GDM1 (cell line): ENCODE measurements around the gene BRSK2.
"Not testable (repeated sequence)": the region's sequence is repeated elsewhere in the genome, so short reads cannot be mapped to it uniquely, and the experiment has no call there.

Source experiments
- DNase-seq: peaks from one replicate; lab custom pipeline; 2025; lab: John Stamatoyannopoulos, UW

Gene BRSK2

DNA sequence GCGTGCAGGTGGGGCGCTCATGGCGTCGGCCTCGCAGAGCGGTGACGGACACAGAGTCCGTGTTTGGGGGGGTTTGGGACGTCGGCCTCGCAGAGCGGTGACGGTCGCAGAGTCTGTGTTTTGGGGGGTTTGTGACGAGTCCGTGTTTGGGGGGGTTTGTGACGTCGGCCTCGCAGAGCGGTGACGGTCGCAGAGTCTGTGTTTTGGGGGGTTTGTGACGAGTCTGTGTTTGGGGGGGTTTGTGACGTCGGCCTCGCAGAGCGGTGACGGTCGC lies 20.1 kb downstream of the BRSK2 start:
- not testable (repeated sequence) for DNase-seq

DNA sequence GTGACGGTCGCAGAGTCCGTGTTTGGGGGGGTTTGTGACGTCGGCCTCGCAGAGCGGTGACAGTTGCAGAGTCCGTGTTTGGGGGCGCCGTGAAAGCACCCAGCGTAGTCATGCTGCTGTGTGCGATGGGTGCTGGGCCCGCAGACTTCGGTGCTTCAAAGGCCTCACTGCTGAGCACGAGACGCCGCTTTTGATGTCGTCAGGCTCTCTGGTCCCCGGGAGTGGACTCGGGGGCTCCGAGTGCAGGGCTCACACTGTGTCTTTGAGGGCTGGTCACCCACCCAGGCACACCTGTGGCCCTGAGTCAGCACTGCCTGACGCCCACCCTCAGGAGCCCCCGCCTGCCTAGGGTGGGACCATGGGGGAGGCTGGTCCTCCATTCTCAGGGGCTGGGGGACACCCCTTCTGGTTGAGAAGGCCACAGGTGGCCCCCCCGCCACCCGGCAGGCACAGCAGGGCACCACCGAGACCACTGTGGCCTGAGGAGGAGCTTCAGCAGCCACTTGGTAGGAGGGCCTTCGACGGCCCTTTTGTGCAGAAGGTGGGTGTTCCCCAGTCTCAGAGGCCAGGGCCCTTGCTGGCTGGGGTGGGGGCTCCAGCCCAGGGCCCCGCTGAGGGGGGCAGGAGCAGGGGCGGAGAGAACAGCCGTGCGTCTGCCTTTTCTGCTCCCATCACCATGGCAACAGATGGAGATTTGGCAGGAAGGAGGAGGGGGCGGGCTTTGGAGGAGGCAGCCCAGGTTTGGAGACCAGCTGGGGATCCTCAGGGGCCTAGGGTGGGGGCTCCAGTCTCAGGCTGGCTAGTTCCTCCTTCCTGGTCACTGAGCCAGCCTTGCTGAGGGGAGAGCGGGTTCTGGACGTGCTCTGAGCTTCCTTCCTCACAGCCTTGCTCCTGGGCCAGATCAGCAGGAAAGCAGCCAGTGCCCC lies 20.9 kb downstream of the BRSK2 start:
- no peak for DNase-seq

DNA sequence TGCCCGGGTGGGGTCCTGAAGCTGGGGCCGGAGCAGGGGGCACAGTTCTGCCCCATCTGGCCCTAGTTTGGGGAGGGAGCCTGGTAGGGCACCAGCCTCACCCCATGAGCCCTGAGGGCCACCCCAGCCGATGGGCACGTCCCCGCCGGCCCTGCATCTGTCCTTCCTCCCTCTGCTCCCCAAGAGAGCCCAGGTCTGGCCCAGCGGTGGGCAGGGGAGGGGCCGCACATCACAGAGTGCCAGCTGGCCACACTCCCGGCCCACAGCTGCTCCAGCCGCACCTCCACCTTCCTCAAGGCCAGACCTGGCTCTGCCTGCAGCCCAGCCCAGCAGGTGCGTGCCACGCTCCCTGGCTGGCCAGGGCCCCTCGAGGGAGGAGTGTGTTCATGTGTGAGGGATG lies 21.6 kb downstream of the BRSK2 start:
- DNase-seq = no peak

DNA sequence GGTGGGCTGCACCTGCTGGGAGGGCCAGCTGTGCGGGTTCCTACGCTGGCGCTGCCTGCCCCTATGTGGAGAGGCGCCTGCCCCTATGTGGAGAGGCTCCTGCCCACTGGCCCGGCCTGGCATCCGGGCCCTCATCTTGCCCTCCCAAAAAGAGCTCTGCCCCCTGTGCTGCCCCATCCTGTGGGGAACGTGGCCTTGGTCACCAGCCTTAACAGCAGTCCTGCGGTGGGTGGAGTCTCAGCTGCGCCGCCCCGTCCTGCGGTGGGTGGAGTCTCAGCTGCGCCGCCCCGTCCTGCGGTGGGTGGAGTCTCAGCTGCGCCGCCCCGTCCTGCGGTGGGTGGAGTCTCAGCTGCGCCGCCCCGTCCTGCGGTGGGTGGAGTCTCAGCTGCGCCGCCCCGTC lies 22.0 kb downstream of the BRSK2 start:
- DNase-seq = not testable (repeated sequence)

- no peak for DNase-seq
Observed at GRCh38 chr11:1412377-1413095, 22.8 kb downstream of the BRSK2 start.

- DNase-seq = no peak
Observed at GRCh38 chr11:1414650-1415049, 24.9 kb downstream of the BRSK2 start.

GRCh38 chr11:1415631-1416030 lies 25.9 kb downstream of the BRSK2 start:
- no peak for DNase-seq

DNA sequence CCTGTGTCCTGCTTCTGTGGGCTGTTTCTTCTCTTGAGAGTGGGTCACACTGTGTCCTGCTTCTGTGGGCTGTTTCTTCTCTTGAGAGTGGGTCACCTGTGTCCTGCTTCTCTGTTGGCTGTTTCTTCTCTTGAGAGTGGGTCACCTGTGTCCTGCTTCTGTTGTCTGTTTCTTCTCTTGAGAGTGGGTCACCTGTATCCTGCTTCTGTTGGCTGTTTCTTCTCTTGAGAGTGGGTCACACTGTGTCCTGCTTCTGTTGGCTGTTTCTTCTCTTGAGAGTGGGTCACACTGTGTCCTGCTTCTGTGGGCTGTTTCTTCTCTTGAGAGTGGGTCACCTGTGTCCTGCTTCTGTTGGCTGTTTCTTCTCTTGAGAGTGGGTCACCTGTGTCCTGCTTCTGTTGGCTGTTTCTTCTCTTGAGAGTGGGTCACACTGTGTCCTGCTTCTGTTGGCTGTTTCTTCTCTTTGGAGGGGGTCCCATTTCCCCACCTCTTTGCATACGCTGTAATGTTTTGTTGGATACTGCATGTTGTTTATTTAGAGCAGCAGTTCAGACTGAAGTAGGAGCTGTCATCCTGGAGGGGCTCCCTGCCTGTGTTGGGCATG lies 28.6 kb downstream of the BRSK2 start:
- not testable (repeated sequence) for DNase-seq

DNA sequence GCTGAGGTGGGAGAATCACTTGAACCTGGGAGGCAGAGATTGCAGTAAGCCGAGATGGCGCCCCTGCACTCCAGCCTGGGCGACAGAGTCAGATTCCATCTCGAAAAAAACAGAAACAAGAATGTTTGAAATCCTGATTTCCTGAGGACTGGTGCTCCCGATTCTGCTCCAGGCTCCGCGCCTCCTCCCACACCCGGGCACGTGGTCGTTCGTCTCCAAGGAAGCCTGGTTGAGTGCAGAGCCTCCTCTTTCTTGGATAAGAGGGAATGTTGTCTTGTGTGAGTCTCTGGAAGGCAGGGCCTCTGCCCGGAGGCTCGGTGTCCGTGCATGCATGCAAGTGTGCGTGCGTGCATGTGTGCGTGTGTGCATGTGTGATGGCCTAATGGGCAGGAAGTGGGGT lies 30.1 kb downstream of the BRSK2 start:
- no peak for DNase-seq

DNA sequence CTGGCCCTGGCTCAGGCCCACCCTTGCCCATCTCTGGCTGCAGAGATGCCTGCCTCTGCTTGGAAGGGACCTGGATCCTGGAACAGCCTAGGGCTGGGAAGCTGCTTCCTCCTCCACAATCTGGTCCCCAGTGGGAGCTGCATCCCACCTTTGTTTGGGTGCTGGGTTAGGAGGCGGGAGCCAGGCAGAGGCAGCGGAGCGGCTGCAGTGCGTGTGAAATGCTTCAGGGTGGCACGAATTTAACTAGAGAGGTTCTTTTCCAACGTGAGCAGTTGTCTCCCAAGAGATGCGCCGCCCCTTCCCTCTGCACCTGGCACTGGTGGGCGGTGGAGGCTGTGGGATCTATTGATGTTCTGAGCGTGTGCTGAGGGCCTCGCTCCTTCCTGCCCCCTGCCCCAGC lies 31.6 kb downstream of the BRSK2 start:
- no peak for DNase-seq

DNA sequence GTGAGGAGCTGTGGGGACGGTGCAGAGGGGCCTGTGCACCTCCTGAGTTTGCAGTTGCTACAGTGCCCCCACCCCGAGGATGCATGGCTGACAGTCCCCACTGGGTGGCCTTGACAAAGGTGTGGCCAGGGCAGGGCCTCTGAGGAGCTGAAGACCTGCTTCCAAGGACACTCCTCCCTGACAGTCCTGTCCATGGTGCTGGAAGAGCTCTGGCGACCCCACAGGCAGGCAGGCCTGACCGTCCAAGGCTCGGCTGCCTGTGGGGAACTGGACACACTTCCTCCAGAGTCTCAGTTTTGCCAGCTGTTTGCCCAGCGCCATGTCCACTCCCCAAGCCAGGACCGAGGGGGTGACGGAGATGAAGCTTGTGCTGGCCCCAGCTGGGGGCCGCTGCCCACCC lies 32.7 kb downstream of the BRSK2 start:
- no peak for DNase-seq

DNA sequence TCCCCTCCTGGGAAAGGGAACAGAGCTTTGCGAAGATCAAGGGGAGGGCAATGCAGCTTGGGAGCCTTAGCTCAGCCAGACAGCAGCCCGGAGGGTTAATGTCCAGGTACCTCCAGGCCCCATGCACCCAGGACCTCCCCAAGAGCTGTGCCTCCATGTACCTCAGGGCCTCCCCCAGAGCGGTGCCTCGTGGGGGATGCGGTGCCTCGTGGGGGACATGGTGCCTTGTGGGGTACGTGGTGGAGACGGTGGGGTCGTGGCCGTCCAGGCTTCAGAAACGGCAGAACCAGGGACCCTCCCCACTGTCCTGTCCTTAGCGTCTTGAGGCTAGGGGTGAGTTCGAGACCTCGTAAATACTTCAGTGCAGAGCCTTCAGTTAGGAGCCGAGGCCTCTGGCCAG lies 33.2 kb downstream of the BRSK2 start:
- DNase-seq = no peak

GRCh38 chr11:1423406-1423805 lies 33.7 kb downstream of the BRSK2 start:
- DNase-seq = not testable (repeated sequence)

DNA sequence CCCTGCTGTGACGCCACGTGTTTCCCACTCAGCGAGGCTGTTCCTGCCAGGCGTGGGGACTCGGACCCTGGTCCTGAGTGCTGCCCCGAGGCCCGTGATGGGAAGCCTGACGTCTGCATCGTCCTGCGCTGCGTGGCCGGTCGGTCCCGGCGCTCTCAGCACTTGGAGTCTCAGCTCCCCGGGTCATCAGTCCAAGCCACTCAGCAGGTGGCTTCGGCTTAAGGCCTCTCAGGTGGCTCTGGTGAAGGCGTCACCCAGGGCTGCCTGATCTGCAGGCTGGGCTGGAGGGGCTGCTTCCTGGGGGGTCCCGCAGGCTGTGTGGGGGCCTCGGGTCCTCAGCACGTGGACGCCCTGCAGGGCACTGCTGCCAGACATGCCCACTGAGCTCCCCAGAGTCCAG lies 35.3 kb downstream of the BRSK2 start:
- no peak for DNase-seq

DNA sequence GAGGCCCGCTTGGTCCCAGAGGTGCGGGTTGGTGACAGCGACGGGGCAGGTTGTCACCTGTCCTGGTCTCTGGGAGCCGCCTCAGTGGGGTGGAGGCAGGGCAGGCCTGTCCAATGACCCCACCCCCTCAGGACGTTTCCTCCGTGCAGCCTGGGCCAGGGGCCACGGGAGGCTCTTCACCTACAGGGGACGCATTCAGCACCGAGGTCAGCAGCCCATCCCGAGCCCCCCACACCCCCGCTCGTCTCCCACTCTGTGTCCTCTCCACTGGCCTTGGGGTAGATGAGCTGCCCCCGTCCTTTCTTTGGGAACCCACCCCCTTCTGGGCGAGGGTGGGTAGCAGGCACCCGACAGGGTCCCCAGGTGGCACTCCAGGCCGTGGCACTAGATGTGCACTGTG lies 35.7 kb downstream of the BRSK2 start:
- DNase-seq = no peak

DNA sequence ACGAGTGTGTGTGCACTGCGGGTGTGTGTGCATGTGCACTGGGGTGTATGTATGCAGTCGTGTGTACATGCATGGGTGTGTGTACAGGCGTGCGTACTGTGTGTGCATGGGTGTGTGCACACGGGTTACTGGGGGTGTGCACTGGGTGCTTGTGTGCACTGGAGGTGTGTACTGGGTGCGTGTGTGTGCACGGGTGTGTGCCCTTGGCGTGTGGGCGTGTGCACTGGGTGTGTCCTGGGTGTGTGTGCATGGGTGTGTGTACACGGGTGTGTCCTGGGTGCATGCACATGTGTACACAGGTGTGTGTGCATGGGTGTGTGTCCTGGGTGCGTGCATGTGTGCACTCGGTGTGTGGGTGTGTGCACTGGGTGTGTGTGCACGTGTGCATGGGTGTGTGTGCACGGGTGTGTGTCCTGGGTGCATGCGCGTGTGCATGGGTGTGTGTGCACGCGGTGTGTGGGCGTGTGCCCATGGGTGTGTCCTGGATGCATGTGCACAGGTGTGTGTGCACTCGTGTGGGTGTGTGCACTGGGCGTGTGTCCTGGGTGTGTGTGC lies 39.1 kb downstream of the BRSK2 start:
- DNase-seq = no peak

GRCh38 chr11:1433568-1433967 lies 43.8 kb downstream of the BRSK2 start:
- no peak for DNase-seq

DNA sequence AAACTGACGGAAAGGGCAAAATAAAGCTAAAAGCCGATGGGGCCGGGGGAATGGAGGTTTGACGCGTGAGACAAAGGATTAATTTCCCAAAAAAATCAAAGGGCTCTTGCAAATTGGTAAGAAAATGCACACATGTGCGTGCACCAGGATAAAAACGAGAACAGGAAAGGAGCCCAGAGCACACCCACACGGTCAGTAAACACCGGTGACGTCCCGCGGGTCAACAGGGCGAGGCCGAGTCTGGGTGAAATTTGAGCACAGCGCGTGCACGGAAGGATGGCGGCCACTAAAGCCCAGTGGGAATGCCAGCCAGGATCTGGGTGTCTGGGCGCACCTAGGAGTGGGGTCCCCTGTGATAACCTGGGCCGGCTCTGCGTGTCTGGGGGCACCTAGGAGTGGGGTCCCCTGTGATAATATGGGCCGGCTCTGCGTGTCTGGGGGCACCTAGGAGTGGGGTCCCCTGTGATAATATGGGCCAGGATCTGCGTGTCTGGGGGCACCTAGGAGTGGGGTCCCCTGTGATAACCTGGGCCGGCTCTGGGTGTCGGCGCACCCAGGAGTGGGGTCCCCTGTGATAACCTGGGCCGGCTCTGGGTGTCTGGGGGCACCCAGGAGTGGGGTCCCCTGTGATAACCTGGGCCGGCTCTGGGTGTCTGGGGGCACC lies 44.4 kb downstream of the BRSK2 start:
- no peak for DNase-seq

GRCh38 chr11:1435479-1435819 lies 45.7 kb downstream of the BRSK2 start:
- not testable (repeated sequence) for DNase-seq

DNA sequence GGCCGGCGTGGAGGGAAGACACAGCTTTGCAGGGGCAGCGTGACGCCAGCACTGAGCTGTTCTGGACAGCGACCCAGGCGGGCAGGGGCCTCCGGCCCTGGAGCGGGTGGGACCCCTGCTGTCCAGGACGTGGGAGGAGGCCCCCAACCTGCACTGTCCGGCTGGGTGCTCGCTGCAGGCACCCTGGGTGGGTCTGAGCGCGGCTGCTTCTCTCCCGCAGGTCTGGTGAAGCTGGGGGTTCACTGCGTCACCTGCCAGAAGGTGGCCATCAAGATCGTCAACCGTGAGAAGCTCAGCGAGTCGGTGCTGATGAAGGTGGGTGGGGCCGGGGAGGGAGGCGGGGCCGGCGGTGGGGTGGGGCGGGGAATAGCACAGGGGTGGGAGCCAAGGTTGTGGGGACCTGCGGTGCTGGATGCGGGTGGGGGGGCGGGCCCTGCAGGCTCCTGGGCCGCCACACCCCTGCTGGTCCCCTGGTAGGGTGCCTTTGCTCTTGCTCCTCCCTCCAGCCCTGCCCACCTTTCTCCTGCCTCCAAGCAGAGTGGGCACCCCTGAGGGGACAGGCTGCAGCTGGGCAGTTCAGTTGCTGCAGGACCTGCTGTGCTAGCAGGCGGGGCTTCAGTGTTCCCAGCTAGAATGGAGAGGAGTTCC lies 46.2 kb downstream of the BRSK2 start:
- DNase-seq = no peak

- DNase-seq = no peak
Observed at GRCh38 chr11:1436468-1437039, 46.8 kb downstream of the BRSK2 start.

GRCh38 chr11:1437500-1437899 lies 47.8 kb downstream of the BRSK2 start:
- DNase-seq = no peak
